HCT116 (cell line): Measurements from ENCODE around the gene EXOC4.

Experiments used
- EZH2phosphoT487 ChIP-seq: fragments of 200-600 bp; IDR thresholded peaks from 2 replicates; pipeline ENCODE4 v1.6.1; 2018; ENCODE audit warnings: antibody characterized with exemption, borderline replicate concordance
- TF ChIP-seq, protein P1 (sequence below), 3 experiments: fragments of 200-600 bp in 1 of 3; sonication (generic) in 1 of 3; IDR thresholded peaks in 2 of 3; conservative IDR thresholded peaks in 1 of 3; 2 replicates each; pipeline ENCODE4 v1.5.1; 2012 to 2017; ENCODE audit warnings: low read depth in 2 of 3, low read length in 2 of 3, antibody characterized with exemption in 1 of 3, borderline replicate concordance in 1 of 3, control low read depth in 1 of 3, mild to moderate bottlenecking in 1 of 3, mixed read lengths in 1 of 3, mixed run types in 1 of 3, moderate library complexity in 1 of 3; ENCODE audit not compliant: insufficient read depth in 1 of 3

DNA sequence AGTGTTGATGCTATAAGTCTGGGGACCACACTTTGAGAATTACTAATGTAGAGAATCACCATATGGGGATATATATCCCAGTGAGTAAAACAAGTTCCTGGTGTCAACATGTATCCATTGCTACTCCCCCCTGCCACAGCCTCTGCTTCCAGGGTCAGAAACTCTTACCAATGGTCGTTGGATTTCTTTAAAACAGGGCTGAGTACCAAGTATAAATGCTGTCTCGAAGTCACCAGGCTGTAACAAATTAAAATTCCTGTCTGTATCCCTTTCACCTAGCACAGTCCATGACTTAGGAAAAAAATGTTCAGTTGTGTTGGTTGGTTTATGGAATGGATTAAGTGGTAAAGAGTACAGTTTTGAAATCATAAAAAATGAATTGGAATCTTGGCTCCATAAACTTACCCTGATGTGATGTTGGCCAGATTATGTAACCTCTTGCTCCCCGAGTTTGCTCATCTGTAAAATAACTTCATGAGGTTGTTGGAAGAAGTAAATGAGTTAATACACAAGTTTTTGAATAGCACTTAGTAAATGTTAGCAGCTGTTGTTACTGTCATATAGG lies 510.3 kb downstream of the EXOC4 start:
- no peak for TF ChIP-seq EZH2phosphoT487
- TF ChIP-seq, protein P1, sequence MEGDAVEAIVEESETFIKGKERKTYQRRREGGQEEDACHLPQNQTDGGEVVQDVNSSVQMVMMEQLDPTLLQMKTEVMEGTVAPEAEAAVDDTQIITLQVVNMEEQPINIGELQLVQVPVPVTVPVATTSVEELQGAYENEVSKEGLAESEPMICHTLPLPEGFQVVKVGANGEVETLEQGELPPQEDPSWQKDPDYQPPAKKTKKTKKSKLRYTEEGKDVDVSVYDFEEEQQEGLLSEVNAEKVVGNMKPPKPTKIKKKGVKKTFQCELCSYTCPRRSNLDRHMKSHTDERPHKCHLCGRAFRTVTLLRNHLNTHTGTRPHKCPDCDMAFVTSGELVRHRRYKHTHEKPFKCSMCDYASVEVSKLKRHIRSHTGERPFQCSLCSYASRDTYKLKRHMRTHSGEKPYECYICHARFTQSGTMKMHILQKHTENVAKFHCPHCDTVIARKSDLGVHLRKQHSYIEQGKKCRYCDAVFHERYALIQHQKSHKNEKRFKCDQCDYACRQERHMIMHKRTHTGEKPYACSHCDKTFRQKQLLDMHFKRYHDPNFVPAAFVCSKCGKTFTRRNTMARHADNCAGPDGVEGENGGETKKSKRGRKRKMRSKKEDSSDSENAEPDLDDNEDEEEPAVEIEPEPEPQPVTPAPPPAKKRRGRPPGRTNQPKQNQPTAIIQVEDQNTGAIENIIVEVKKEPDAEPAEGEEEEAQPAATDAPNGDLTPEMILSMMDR (IDR thresholded peaks at IDR 0.05 in 2 of 3, conservative IDR thresholded peaks at IDR 0.05 in 1 of 3; ENCODE audit: borderline replicate concordance in 1 of 3, insufficient read depth in 1 of 3, low read depth in 2 of 3, low read length in 2 of 3): no peak
